HepG2 (cell line): ENCODE results near the gene LGALS13. TPM values are rescaled to one million over a fixed set of nuclear protein-coding genes. Genes with fewer than 3 reads are reported as not detected.

Source experiments
- ARID5B ChIP-seq: IDR thresholded peaks from 2 replicates; pipeline ENCODE4 v1.4.0; 2020; ENCODE audit warnings: mild to moderate bottlenecking, missing genetic modification reagents
- ARNTL ChIP-seq: sonication (generic); formaldehyde crosslinking; IDR thresholded peaks from 2 replicates; pipeline ENCODE4 v1.4.0; 2020; ENCODE audit warnings: mild to moderate bottlenecking, missing genetic modification reagents
- CHCHD3 ChIP-seq: sonication (generic); formaldehyde crosslinking; IDR thresholded peaks from 2 replicates; pipeline ENCODE4 v1.8.0; 2022; ENCODE audit warnings: mild to moderate bottlenecking, missing genetic modification reagents, moderate library complexity
- DMAP1 ChIP-seq: IDR thresholded peaks from 2 replicates; pipeline ENCODE4 v1.6.1; 2016
- DNMT1 ChIP-seq: sonication (generic); formaldehyde crosslinking; IDR thresholded peaks from 2 replicates; pipeline ENCODE4 v1.5.1; 2020; ENCODE audit warnings: mild to moderate bottlenecking, missing genetic modification reagents
- GATAD1 ChIP-seq: IDR thresholded peaks from 2 replicates; pipeline ENCODE4 v1.6.1; 2016; ENCODE audit warnings: missing genetic modification reagents, missing compliant biosample characterization
- SATB2 ChIP-seq: sonication (generic); formaldehyde crosslinking; IDR thresholded peaks from 2 replicates; pipeline ENCODE4 v1.5.0; 2020; ENCODE audit warnings: missing genetic modification reagents
- SKIL ChIP-seq: sonication (generic); formaldehyde crosslinking; IDR thresholded peaks from 2 replicates; pipeline ENCODE4 v1.8.0; 2022; ENCODE audit warnings: missing genetic modification reagents, mild to moderate bottlenecking, moderate library complexity, borderline replicate concordance
- SRSF1 ChIP-seq: fragments of 200-400 bp; formaldehyde crosslinking; optimal IDR thresholded peaks from 2 replicates; pipeline ENCODE3; 2017; ENCODE audit warnings: mild to moderate bottlenecking, low read depth, low read length, moderate library complexity
- TCF12 ChIP-seq, 2 experiments: fragments of 450-650 bp in 1 of 2; sonication (generic) in 1 of 2; formaldehyde crosslinking in 1 of 2; IDR thresholded peaks; 2 replicates each; pipeline versions ENCODE4 v1.6.1 to v1.8.0; 2017 to 2022; ENCODE audit warnings: antibody characterized with exemption in 1 of 2, mild to moderate bottlenecking in 1 of 2, missing genetic modification reagents in 1 of 2, moderate library complexity in 1 of 2
- TGIF2 ChIP-seq: IDR thresholded peaks from 2 replicates; pipeline ENCODE4 v1.6.1; 2016; ENCODE audit warnings: control low read depth, missing compliant biosample characterization
- ZBTB49 ChIP-seq: sonication (generic); formaldehyde crosslinking; IDR thresholded peaks from 2 replicates; pipeline ENCODE4 v1.4.0; 2020; ENCODE audit warnings: missing genetic modification reagents, borderline replicate concordance
- ZNF337 ChIP-seq: sonication (generic); formaldehyde crosslinking; IDR thresholded peaks from 2 replicates; pipeline ENCODE4 v1.5.1; 2020; ENCODE audit warnings: missing genetic modification reagents, low read depth, mild to moderate bottlenecking, borderline replicate concordance
- polyA plus RNA-seq, 8 experiments: library from polyadenylated mRNA; depleted of rRNA in 3 of 8; stranded (reverse) in 7 of 8; unstranded in 1 of 8; fragments of >200 nt; fragmentation: Illumina TruSeq in 4 of 8; extraction: Trizol in 4 of 8; gene quantifications; 2 replicates each; pipeline versions ENCODE4 v1.2.1 to v1.2.3, GENCODE V29; 2011 to 2016; ENCODE audit warnings: low read depth in 4 of 8, missing spikeins in 1 of 8, mixed read lengths in 1 of 8; ENCODE audit not compliant: insufficient read depth in 1 of 8
- total RNA-seq, 5 experiments: library from RNA; depleted of rRNA; stranded (reverse); fragments of >200 nt; fragmentation: Illumina TruSeq; extraction: Trizol; gene quantifications; 2 replicates each; pipeline ENCODE4 v1.2.3, GENCODE V29; 2016; ENCODE audit warnings: low read depth in 1 of 5
- TF ChIP-seq, protein P1 (sequence below): sonication (generic); formaldehyde crosslinking; IDR thresholded peaks from 2 replicates; pipeline ENCODE4 v1.4.0; 2020; ENCODE audit warnings: mild to moderate bottlenecking, missing genetic modification reagents
- TF ChIP-seq, protein P2 (sequence below), 2 experiments: fragments of 450-650 bp in 1 of 2; sonication (generic) in 1 of 2; formaldehyde crosslinking; IDR thresholded peaks; 2 replicates each; pipeline versions ENCODE4 v1.5.0 to v1.8.0; 2020 to 2022; ENCODE audit warnings: mild to moderate bottlenecking in 1 of 2, missing genetic modification reagents in 1 of 2
- TF ChIP-seq, protein P3 (sequence below): sonication (generic); formaldehyde crosslinking; IDR thresholded peaks from 2 replicates; pipeline ENCODE4 v1.4.0; 2020; ENCODE audit warnings: missing genetic modification reagents, borderline replicate concordance
- TF ChIP-seq, protein P4 (sequence below): sonication (generic); formaldehyde crosslinking; IDR thresholded peaks from 2 replicates; pipeline ENCODE4 v1.4.0; 2020; ENCODE audit warnings: missing genetic modification reagents, mild to moderate bottlenecking, borderline replicate concordance

The LGALS13 gene
- total and polyA plus RNA-seq, 2 of the 13 experiments (the other 11 are each of a cell fraction or from before 2014, with no cell fraction given): not detected

DNA sequence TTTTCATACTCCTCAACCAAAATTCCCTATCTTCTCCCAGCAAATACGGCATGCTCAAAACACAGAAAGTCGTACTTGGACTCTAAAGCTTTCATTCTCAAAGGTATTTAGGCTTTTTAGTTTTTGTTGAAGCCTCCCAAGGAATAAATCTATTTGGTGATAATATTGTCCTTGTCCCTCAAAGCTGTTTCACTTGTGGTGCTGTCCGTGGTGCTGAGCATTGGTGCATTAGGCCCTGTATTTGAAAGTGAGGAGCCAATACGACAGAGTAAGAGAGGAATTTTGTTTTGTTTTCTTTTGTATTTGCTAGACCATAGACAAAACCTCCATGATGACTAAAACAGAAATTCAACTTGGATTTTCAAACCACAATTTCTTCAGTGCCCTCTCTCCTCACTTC is 3.2 kb upstream of the LGALS13 start (continued):
- TF ChIP-seq ZBTB49 (CRISPR knock-in tag) (0 out of 2 replicates have a peak, but pooled peaks have one; percentile 48), TCF12 (IDR thresholded peaks at IDR 0.05) (no peak), TCF12 (CRISPR knock-in tag; IDR thresholded peaks at IDR 0.05) (no peak), DMAP1 (CRISPR knock-in tag) (no peak), CHCHD3 (CRISPR knock-in tag) (no peak), ZNF337 (CRISPR knock-in tag) (no peak), TGIF2 (CRISPR knock-in tag) (peak; percentile 68; the same call in 1 of the 2 replicates), GATAD1 (CRISPR knock-in tag) (peak; percentile 47; the same call in 1 of the 2 replicates), SKIL (no peak), SATB2 (CRISPR knock-in tag) (no peak), ARID5B (peak; percentile 10; the same call in 1 of the 2 replicates), DNMT1 (CRISPR knock-in tag) (no peak), ARNTL (CRISPR knock-in tag) (no peak), SRSF1 (no peak)
- TF ChIP-seq, protein P1, sequence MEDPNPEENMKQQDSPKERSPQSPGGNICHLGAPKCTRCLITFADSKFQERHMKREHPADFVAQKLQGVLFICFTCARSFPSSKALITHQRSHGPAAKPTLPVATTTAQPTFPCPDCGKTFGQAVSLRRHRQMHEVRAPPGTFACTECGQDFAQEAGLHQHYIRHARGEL: no peak
- TF ChIP-seq, protein P2, sequence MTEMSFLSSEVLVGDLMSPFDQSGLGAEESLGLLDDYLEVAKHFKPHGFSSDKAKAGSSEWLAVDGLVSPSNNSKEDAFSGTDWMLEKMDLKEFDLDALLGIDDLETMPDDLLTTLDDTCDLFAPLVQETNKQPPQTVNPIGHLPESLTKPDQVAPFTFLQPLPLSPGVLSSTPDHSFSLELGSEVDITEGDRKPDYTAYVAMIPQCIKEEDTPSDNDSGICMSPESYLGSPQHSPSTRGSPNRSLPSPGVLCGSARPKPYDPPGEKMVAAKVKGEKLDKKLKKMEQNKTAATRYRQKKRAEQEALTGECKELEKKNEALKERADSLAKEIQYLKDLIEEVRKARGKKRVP (CRISPR knock-in tag; IDR thresholded peaks at IDR 0.05): 0 out of 4 replicates have a peak, but pooled peaks of 1 of the 2 experiments have one; percentile 17
- TF ChIP-seq, protein P3, sequence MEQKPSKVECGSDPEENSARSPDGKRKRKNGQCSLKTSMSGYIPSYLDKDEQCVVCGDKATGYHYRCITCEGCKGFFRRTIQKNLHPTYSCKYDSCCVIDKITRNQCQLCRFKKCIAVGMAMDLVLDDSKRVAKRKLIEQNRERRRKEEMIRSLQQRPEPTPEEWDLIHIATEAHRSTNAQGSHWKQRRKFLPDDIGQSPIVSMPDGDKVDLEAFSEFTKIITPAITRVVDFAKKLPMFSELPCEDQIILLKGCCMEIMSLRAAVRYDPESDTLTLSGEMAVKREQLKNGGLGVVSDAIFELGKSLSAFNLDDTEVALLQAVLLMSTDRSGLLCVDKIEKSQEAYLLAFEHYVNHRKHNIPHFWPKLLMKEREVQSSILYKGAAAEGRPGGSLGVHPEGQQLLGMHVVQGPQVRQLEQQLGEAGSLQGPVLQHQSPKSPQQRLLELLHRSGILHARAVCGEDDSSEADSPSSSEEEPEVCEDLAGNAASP (CRISPR knock-in tag): no peak
- TF ChIP-seq, protein P4, sequence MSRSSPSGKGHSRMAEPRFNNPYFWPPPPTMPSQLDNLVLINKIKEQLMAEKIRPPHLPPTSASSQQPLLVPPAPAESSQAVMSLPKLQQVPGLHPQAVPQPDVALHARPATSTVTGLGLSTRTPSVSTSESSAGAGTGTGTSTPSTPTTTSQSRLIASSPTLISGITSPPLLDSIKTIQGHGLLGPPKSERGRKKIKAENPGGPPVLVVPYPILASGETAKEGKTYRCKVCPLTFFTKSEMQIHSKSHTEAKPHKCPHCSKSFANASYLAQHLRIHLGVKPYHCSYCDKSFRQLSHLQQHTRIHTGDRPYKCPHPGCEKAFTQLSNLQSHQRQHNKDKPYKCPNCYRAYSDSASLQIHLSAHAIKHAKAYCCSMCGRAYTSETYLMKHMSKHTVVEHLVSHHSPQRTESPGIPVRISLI (CRISPR knock-in tag): no peak
